GM19099 (cell line): ENCODE measurements around the gene PCBP4.

ENCODE experiments used
- POLR2A ChIP-seq: IDR thresholded peaks from 3 replicates; pipeline ENCODE4 v1.6.1; 2011; ENCODE audit warnings: low read depth; ENCODE audit not compliant: insufficient read length; ENCODE audit errors: extremely low read depth

Gene PCBP4

GRCh38 chr3:51982352-51982837 is 15.1 kb upstream of the PCBP4 start:
- no peak for TF ChIP-seq POLR2A

DNA sequence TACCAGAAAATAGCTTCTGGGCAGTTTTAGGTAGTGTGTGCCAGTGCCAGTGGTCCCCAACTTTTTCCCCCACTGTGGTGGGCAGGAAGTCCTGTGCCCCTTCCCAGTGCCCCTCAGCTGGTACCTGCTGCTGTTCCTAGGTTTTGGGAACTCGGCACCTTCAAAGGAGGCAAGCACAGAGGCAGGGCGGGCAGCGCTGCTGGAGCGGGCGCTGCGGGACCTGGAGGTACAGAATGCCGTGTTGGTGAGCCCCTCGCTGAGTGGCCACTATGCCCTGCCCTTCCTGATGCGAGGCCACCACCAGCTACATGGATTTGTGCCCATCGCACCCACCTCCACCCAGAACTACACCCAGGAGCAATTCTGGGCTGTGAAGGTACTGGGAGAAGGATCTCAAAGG is 13.0 kb upstream of the PCBP4 start:
- no peak for TF ChIP-seq POLR2A

DNA sequence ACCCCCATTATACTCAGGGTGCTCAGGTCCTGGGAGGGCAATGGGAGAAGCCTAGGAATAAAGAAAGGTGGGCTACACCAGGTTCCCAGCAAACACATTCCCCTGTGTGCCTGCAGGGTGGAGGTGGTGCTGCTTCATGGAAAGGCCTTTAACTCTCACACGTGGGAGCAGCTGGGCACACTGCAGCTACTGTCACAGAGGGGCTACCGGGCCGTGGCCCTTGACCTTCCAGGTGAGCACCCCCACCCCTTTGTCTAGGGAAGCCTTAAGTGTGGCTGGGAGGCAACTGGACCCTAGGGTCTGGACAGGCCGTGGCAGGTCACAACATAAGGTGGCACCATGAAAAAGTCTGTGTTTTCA is 10.9 kb upstream of the PCBP4 start:
- no peak for TF ChIP-seq POLR2A

GRCh38 chr3:51977446-51978142 is 10.3 kb upstream of the PCBP4 start:
- TF ChIP-seq POLR2A = no peak

DNA sequence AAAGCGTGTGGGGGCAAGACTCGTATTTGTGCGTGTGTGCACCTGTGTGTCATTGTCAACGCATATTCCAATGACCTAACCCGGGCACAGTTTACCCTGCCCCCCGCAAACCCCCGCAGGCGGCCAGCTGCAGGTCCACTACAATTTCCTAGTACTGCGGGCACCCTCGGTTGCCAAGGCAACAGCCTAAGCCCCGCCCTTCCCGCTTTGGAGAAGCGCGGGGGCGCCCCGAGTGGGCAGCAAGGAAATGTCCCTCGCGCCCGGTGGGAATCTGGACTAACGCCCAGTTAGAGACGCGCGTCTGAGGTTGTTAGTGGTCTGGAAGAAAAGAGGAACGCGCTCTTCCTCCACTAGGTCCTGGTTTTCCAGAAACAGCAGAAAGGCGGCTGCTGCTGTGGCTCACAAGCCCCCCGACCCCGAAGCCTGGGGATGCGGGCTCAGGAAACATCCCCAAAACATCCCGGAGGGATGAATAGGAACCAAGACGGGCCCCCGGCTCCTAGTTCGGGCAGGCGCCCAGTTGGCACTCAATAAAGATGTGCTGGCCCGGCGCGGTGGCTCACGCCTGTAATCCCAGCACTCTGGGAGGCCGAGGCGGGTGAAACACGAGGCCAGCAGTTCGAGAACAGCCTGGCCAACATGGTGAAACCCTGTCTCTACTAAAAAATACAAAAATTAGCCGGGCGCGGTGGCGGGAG is 8.7 kb upstream of the PCBP4 start:
- TF ChIP-seq POLR2A = no peak

GRCh38 chr3:51974963-51975851 is 8.0 kb upstream of the PCBP4 start, which contains the start of gene ABHD14A:
ABHD14A (plus strand) TSS chr3:51975064; CDS start chr3:51975136, 72 bp downstream.
- peak; percentile 91 for TF ChIP-seq POLR2A

- no peak for TF ChIP-seq POLR2A
These were observed 7.2 kb upstream of the PCBP4 start for GRCh38 chr3:51974277-51974962.

DNA sequence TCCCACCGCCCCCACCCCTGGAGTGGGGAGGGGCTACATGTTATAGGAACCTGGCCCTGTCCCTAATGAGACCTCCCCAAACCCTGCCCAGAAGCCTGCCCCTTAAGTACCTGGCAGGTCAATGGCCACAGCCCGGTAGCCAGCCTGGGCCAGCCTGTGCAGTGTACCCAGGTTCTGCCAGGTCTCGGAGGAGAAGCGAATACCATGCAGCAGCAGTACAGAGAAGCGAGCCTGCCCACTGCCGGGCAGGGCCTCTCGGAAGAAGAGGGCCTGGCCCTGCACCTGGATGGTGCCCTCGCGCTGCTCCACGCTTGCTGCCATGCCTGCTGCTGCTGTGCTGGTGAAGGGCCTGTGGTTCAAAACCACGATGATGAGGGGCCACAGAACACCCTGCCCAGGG is 4.1 kb upstream of the PCBP4 start:
- no peak for TF ChIP-seq POLR2A

GRCh38 chr3:51970606-51971300 is 3.5 kb upstream of the PCBP4 start:
- no peak for TF ChIP-seq POLR2A

- TF ChIP-seq POLR2A = no peak
These were observed 2.6 kb upstream of the PCBP4 start for GRCh38 chr3:51969841-51970240.

- TF ChIP-seq POLR2A = no peak
These were observed 1.8 kb upstream of the PCBP4 start for GRCh38 chr3:51968883-51969678.

DNA sequence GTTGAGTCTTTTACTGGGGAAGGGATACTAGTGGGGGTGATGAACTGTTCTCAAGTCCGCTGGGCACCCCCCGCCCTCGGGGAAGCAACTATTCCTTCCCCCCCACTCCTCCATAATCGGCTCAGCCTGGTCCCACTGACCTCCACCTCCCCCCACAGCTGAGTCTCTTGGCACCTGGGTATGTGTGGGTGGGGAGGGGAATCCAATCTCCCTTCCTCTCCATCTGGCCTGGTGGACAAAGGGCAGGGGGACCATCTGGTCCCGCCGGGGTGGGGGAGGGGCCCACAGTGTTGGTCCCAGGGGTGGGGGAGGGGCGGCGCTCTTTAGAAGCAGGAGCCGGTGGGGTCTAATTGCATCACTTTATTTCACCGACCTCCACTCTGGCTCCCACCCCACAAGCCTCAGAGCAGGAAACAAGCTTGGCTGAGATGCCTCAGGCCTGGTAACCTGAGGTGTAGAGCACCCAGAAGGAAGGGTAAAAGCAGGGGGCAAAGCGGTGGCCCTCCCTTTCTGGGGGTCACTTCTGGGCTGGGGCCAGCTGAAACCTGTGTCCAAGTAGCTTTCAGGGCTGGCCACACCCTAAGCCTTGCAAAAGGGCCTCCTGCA is 1.0 kb upstream of the PCBP4 start:
- no peak for TF ChIP-seq POLR2A

GRCh38 chr3:51966922-51967383 is 301 bp downstream of the PCBP4 start:
- TF ChIP-seq POLR2A = no peak
